RWPE1 (cell line): ENCODE results near the gene SPEF2.
"Not testable (repeated sequence)": the region's sequence is repeated elsewhere in the genome, so short reads cannot be mapped to it uniquely, and the experiment has no call there.

ENCODE experiments used
- CTCF ChIA-PET: fragments of 350-600 bp; sonication (Branson Sonifier 250); formaldehyde crosslinking; extraction: SDS; loops from one replicate; lab custom pipeline; 2021; lab: Yijun Ruan, JAX
- POLR2A ChIA-PET: fragments of 400-600 bp; formaldehyde crosslinking; extraction: SDS; loops from one replicate; lab custom pipeline; 2020; ENCODE audit warnings: antibody characterized with exemption; ENCODE audit not compliant: low non-redundant PET; lab: Yijun Ruan, JAX
- DNase-seq: peaks from one replicate; pipeline ENCODE4 v3.0.0; 2012; ENCODE audit warnings: low spot score
- H3K27ac ChIP-seq: fragments of 450-650 bp; 2 replicates; pipeline ENCODE4 v1.5.1; 2017
- CTCF ChIP-seq: fragments of 450-650 bp; conservative IDR thresholded peaks from 2 replicates; pipeline ENCODE4 v1.5.1; 2017; ENCODE audit warnings: low read depth, mild to moderate bottlenecking

The SPEF2 gene

GRCh38 chr5:35852773-35853172 lies 235.1 kb downstream of the SPEF2 start:
- no peak overlapping the region for H3K27ac ChIP-seq
- no peak for TF ChIP-seq CTCF
- CTCF ChIA-PET: no interaction called here

GRCh38 chr5:35853631-35854030 lies 236.0 kb downstream of the SPEF2 start:
- no peak for TF ChIP-seq CTCF
- no peak overlapping the region for H3K27ac ChIP-seq
- no peak for DNase-seq
- ChIA-PET POLR2A (no interaction called here), CTCF (no interaction called here)

More at GRCh38 chr5:35852773-35853172, 235.1 kb downstream of the SPEF2 start:
- POLR2A ChIA-PET: no interaction called here
- no peak for DNase-seq

- H3K27ac ChIP-seq: no peak overlapping the region
- ChIA-PET POLR2A (no interaction called here), CTCF (no interaction called here)
- no peak for DNase-seq
- no peak for TF ChIP-seq CTCF
Observed at GRCh38 chr5:35854248-35854647, 236.6 kb downstream of the SPEF2 start.

- TF ChIP-seq CTCF: no peak
- POLR2A ChIA-PET: no interaction called here
- CTCF ChIA-PET: no interaction called here
- H3K27ac ChIP-seq: no peak overlapping the region
- no peak for DNase-seq
Observed at GRCh38 chr5:35855187-35855586, 237.5 kb downstream of the SPEF2 start.

GRCh38 chr5:35856186-35856764 lies 238.6 kb downstream of the SPEF2 start:
- CTCF ChIA-PET, POLR2A ChIA-PET: not testable (repeated sequence)

GRCh38 chr5:35856765-35857351 lies 239.2 kb downstream of the SPEF2 start, which contains the start of gene IL7R:
Gene IL7R (plus strand): TSS chr5:35856891. CDS start chr5:35856978, 87 bp downstream.
- POLR2A ChIA-PET: no interaction called here
- no peak for DNase-seq
- TF ChIP-seq CTCF: no peak
- CTCF ChIA-PET: no interaction called here
- peak within 1 kb of the TSS; percentile 55; the same call in 1 of the 2 replicates for H3K27ac ChIP-seq

More at GRCh38 chr5:35856186-35856764, 238.6 kb downstream of the SPEF2 start:
- H3K27ac ChIP-seq: peak overlapping the region; percentile 55; the same call in 1 of the 2 replicates
- DNase-seq: not testable (repeated sequence)

- ChIA-PET CTCF (interaction anchor here (0.6 to 0.9 kb wide), 2 partner anchors 69 to 80 kb away, joined by 3 read pairs; no protein-coding TSS in a partner anchor), POLR2A (no interaction called here)
- no peak for TF ChIP-seq CTCF
- H3K27ac ChIP-seq: no peak overlapping the region
- DNase-seq: peak; percentile 87
Observed at GRCh38 chr5:35857606-35858205, 240.0 kb downstream of the SPEF2 start.
